CD4-positive, alpha-beta T cell treated with Interferon alpha-2 for 1 hour (primary cell): ENCODE data around the gene DEFB127.
"Not testable (repeated sequence)": the region's sequence is repeated elsewhere in the genome, so short reads cannot be mapped to it uniquely, and the experiment has no call there.

Source experiments
- DNase-seq, 2 donors: peaks; one replicate each; pipeline ENCODE4 v3.0.0-alpha.2; 2020 to 2022

The DEFB127 gene, protein sequence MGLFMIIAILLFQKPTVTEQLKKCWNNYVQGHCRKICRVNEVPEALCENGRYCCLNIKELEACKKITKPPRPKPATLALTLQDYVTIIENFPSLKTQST

GRCh38 chr20:157154-157553 is at the start of gene DEFB127:
DEFB127 (plus strand) TSS chr20:157454; CDS start chr20:157545, 91 bp downstream.
- DNase-seq, result no peak

GRCh38 chr20:112396-112795 is 44.9 kb upstream of the DEFB127 start:
- no peak for DNase-seq

DNA sequence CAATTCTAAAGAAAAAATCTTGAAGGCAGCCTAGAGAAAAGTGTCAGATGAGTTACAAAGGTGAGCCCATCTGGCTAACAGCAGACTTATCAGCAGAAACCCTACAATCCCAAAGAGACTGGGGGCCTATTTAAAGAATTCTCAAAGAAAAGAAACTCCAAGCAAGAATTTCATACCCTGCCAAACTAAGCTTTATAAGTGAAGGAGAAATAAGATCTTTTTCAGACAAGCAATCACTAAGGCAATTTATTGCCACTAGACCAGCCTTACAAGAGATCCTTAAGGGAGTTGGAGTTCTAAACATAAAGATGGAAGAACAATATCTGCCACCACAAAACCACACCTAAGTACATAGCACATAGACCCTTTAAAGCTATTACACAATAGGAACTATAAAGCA is 39.7 kb upstream of the DEFB127 start:
- no peak for DNase-seq

GRCh38 chr20:129786-130323 is 27.4 kb upstream of the DEFB127 start:
- not testable (repeated sequence) for DNase-seq

GRCh38 chr20:137668-138490 is 19.4 kb upstream of the DEFB127 start:
- DNase-seq, result peak in 1 of 2 donors; percentile 2

GRCh38 chr20:142290-142689 is 15.0 kb upstream of the DEFB127 start, which contains the start of gene DEFB126:
DEFB126 (plus strand) TSS chr20:142590; CDS start chr20:142629, 39 bp downstream.
- no peak for DNase-seq

DNA sequence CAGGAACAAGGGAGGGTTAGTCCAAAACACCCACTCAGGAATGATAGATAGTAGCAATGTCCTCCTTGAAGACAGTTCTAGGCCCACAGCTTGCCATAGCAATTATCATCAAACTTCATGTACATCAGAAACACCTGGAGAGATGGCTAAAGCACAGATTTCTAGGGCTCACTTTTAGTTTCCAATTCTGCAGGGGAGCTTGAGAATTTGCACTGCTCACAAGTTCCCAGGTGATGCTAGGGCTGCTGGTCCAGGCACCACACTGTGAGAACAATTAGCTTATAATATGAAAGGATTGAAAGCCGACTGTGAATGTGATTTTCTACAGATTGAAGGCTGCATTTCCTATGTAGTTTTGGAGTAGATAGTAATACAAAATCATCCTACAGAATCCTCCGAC is 11.4 kb upstream of the DEFB127 start:
- no peak for DNase-seq

DNA sequence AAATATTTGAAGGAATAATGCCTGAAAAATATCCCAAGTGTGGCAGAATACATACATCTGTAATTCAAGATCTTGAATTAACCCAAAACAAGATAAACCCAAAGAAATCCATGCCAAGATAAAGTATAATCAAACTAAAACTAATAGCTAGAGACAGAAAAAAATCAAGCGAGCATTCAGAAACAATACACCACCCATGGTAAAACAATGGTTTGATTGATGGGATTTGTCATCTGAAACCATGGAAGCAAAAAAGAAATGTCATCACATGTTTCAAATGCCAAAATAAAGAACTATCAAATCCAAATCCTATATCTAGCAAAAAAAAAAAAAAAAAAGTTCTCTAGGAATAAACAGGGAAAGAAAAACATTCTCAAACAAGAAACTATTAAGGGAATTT is 5.1 kb upstream of the DEFB127 start:
- no peak for DNase-seq

DNA sequence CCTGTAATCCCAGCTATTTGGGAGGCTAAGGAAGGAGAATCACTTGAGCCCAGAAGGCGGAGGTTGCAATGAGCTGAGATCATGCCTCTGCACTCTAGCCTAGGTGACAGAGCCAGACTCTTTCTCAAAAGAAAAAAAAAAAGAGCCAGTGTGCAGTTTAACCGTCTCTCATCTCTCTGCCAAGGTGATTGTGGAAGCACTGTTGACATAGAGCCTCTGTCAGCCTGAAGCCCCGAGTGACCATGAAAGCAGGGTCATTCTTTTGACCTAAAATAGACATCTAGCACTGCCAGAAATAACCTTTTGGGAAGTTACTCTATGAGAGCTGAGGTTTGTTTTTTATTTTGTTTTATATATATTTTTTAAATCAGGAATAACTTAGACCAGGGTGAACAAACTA is 7.4 kb downstream of the DEFB127 start:
- DNase-seq, result no peak

GRCh38 chr20:168876-169275 is 11.6 kb downstream of the DEFB127 start:
- no peak for DNase-seq

DNA sequence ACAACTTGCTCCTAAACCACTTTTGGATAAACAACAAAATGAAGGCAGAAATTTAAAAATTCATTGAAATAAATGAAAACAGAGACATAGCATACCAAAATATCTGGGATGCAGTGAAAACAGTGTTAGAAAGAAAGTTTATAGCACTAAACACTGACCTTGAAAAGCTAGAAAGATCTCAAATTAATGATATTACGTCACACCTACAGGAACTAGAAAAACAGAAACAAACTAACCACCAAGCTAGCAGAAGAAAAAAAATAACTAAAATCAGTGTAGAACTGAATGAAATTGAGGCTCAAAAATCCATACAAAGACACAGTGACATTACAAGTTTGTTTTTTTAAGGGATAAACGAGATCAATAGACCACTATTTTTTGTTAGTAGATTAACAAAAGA is 27.0 kb downstream of the DEFB127 start:
- no peak for DNase-seq

- no peak for DNase-seq
These were observed 30.5 kb downstream of the DEFB127 start for GRCh38 chr20:187733-188132.

GRCh38 chr20:189611-190010 is 32.4 kb downstream of the DEFB127 start, which contains the start of gene DEFB128:
DEFB128 (minus strand) TSS chr20:189711; CDS start chr20:189623, 88 bp downstream.
- no peak for DNase-seq

DNA sequence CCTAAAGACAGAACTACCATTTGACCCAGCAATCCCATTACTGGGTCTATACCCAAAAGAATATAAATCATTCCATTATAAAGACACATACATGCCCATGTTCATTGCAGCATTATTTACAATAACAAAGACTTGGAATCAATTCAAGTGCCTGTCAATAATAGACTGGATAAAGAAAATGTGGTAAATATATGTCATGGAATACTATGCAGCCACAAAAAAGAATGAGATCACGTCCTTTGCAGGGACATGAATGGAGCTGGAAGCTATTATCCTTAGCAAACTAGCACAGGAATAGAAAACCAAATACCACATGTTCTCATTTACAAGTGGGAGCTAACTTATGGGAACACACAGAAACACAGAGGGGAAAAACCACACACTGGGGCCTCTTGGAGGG is 41.0 kb downstream of the DEFB127 start:
- no peak for DNase-seq

GRCh38 chr20:199996-200395 is 42.7 kb downstream of the DEFB127 start:
- DNase-seq, result no peak

DNA sequence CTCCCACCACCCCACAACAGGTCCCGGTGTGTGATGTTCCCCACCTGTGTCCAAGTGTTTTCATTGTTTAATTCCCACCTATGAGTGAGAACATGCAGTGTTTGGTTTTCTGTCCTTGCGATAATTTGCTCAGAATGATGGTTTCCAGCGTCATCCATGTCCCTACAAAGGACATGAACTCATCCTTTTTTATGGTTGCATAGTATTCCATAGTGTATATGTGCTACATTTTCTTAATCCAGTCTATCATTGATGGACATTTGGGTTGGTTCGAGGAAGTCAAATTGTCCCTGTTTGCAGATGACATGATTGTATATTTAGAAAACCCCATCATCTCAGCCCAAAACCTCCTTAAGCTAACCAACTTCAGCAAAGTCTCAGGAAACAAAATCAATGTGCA is 46.4 kb downstream of the DEFB127 start:
- not testable (repeated sequence) for DNase-seq
